HCT116 (cell line): ENCODE results near the gene BOD1L1. TPM values are rescaled to one million over a fixed set of nuclear protein-coding genes. Genes with fewer than 3 reads are reported as not detected.

Experiments
- ATAC-seq: fragments of 200-7000 bp; cut with Tn5 transposase; 2 replicates; pipeline ENCODE4 v1.9.1; 2020; ENCODE audit warnings: mild to moderate bottlenecking, moderate library complexity
- BruUV-seq: library from RNA; stranded (reverse); fragments of 400-500 nt; replicated peaks from 2 replicates; lab custom pipeline; 2021; lab: Mats Ljungman, UMichigan
- CTCF ChIA-PET: fragments of 300-600 bp; sonication (Branson Sonifier 250); formaldehyde crosslinking; loops from one replicate; lab custom pipeline; 2021; ENCODE audit warnings: antibody characterized with exemption; lab: Charles Lee
- POLR2A ChIA-PET: fragments of 300-600, 350-600 bp; sonication (Branson Sonifier 250); formaldehyde crosslinking; loops from one replicate; lab custom pipeline; 2021; ENCODE audit warnings: antibody characterized with exemption; lab: Charles Lee
- RAD21 ChIA-PET, 2 experiments: fragments of 300-600 bp; sonication (Branson Sonifier 250); formaldehyde crosslinking; loops; one replicate each; lab custom pipeline; 2023; ENCODE audit warnings: low total read pairs in 2 of 2; ENCODE audit not compliant: uncharacterized antibody in 2 of 2, unreplicated experiment in 2 of 2, low non-redundant PET in 1 of 2; lab: Charles Lee
- DNase-seq: peaks from one replicate; pipeline ENCODE4 v3.0.0-alpha.2; 2010; ENCODE audit warnings: low read depth, low spot score
- H2AFZ ChIP-seq: fragments of 200-600 bp; shearing (Covaris generic), sonication (generic); 2 replicates; pipeline ENCODE4 v1.6.1; 2017; ENCODE audit warnings: low read depth, mixed run types, mixed read lengths, antibody characterized with exemption, low read length; ENCODE audit not compliant: poor library complexity, severe bottlenecking
- H3K27ac ChIP-seq: 2 replicates; pipeline ENCODE4 v1.5.1; 2012; ENCODE audit warnings: low read depth, low read length
- H3K27me3 ChIP-seq: fragments of 200-600 bp; sonication (generic); 2 replicates; pipeline ENCODE4 v1.6.1; 2016; ENCODE audit warnings: mixed run types, low read length, mixed read lengths; ENCODE audit not compliant: insufficient read depth
- H3K36me3 ChIP-seq, 2 experiments: fragments of 200-500 bp in 1 of 2; fragments of 200-600 bp in 1 of 2; sonication (Bioruptor generic) in 1 of 2; sonication (generic) in 1 of 2; 2 replicates each; pipeline versions ENCODE4 v1.5.1 to v1.6.1; 2014 to 2016; ENCODE audit warnings: low read length in 2 of 2, inconsistent platforms in 1 of 2, mixed read lengths in 1 of 2, mixed run types in 1 of 2; ENCODE audit not compliant: insufficient read depth in 2 of 2, control insufficient read depth in 1 of 2
- H3K4me1 ChIP-seq, 2 experiments: fragments of 200-600 bp in 1 of 2; sonication (generic) in 1 of 2; 2 replicates each; pipeline versions ENCODE4 v1.5.1 to v1.6.1; 2012 to 2017; ENCODE audit warnings: low read length in 2 of 2, inconsistent platforms in 1 of 2, mild to moderate bottlenecking in 1 of 2, mixed read lengths in 1 of 2, mixed run types in 1 of 2, moderate library complexity in 1 of 2; ENCODE audit not compliant: insufficient read depth in 2 of 2, control insufficient read depth in 1 of 2
- H3K4me2 ChIP-seq: fragments of 200-600 bp; sonication (generic); 2 replicates; pipeline ENCODE4 v1.6.1; 2017; ENCODE audit warnings: mixed run types, low read length, mixed read lengths
- H3K4me3 ChIP-seq, 2 experiments: fragments of 200-600 bp in 1 of 2; sonication (generic) in 1 of 2; replicated peaks in 1 of 2; 2 replicates each; pipeline ENCODE4 v1.5.1; 2011 to 2016; ENCODE audit warnings: low read length in 2 of 2, control low read depth in 1 of 2, low read depth in 1 of 2, mild to moderate bottlenecking in 1 of 2, mixed read lengths in 1 of 2, mixed run types in 1 of 2
- H3K79me2 ChIP-seq: fragments of 200-600 bp; sonication (generic); 2 replicates; pipeline ENCODE4 v1.6.1; 2017; ENCODE audit warnings: mild to moderate bottlenecking, mixed run types, low read length, moderate library complexity, mixed read lengths; ENCODE audit not compliant: insufficient read depth
- H3K9ac ChIP-seq: fragments of 200-600 bp; sonication (generic); 2 replicates; pipeline ENCODE4 v1.6.1; 2016; ENCODE audit warnings: low read length, mixed read lengths
- H3K9me2 ChIP-seq: fragments of 200-600 bp; sonication (generic), shearing (Covaris generic); 2 replicates; pipeline ENCODE4 v1.6.1; 2017; ENCODE audit warnings: mixed run types, mild to moderate bottlenecking, moderate library complexity; ENCODE audit not compliant: insufficient read depth
- H3K9me3 ChIP-seq, 2 experiments: fragments of 200-500 bp in 1 of 2; fragments of 200-600 bp in 1 of 2; sonication (Bioruptor generic) in 1 of 2; sonication (generic) in 1 of 2; 2 replicates each; pipeline ENCODE4 v1.6.1; 2014 to 2017; ENCODE audit warnings: low read length in 2 of 2, mixed read lengths in 2 of 2, inconsistent platforms in 1 of 2, low read depth in 1 of 2, mild to moderate bottlenecking in 1 of 2, mixed run types in 1 of 2, moderate library complexity in 1 of 2; ENCODE audit not compliant: control insufficient read depth in 1 of 2, insufficient read depth in 1 of 2
- H4K20me1 ChIP-seq: fragments of 200-600 bp; sonication (generic), shearing (Covaris generic); 2 replicates; pipeline ENCODE4 v1.6.1; 2017; ENCODE audit warnings: mixed run types, mild to moderate bottlenecking, moderate library complexity; ENCODE audit not compliant: insufficient read depth
- CBX3 ChIP-seq: IDR thresholded peaks from 2 replicates; pipeline ENCODE4 v1.6.1; 2012; ENCODE audit warnings: low read depth
- CEBPB ChIP-seq: IDR thresholded peaks from 2 replicates; pipeline ENCODE4 v1.6.1; 2012; ENCODE audit warnings: low read depth
- EZH2 ChIP-seq: fragments of 200-600 bp; sonication (generic); IDR thresholded peaks from 2 replicates; pipeline ENCODE4 v1.6.1; 2017; ENCODE audit warnings: antibody characterized with exemption, mixed run types
- EZH2phosphoT487 ChIP-seq: fragments of 200-600 bp; IDR thresholded peaks from 2 replicates; pipeline ENCODE4 v1.6.1; 2018; ENCODE audit warnings: antibody characterized with exemption, borderline replicate concordance
- FOSL1 ChIP-seq: IDR thresholded peaks from 2 replicates; pipeline ENCODE4 v1.6.1; 2012; ENCODE audit warnings: low read depth
- POLR2AphosphoS5 ChIP-seq: IDR thresholded peaks from 2 replicates; pipeline ENCODE4 v1.6.1; 2011; ENCODE audit warnings: mild to moderate bottlenecking, low read depth, low read length, moderate library complexity
- SIN3A ChIP-seq: IDR thresholded peaks from 2 replicates; pipeline ENCODE4 v1.6.1; 2012; ENCODE audit warnings: low read depth
- SRF ChIP-seq: IDR thresholded peaks from 2 replicates; pipeline ENCODE4 v1.6.1; 2012; ENCODE audit warnings: low read depth
- intact Hi-C: fragments of 100-400 bp; cut with micrococcal nuclease; formaldehyde crosslinking; loops from 2 replicates; pipeline ENCODE4 v1.10.0; 2022
- total RNA-seq: library from RNA; stranded (reverse); gene quantifications from one replicate; pipeline ENCODE4 v1.2.1, GENCODE V29; 2021; ENCODE audit not compliant: unreplicated experiment
- TF ChIP-seq, protein P1 (sequence below): IDR thresholded peaks from 2 replicates; pipeline ENCODE4 v1.6.1; 2012
- TF ChIP-seq, protein P2 (sequence below): IDR thresholded peaks from 2 replicates; pipeline ENCODE4 v1.6.1; 2012; ENCODE audit warnings: low read depth
- TF ChIP-seq, protein P3 (sequence below): IDR thresholded peaks from 2 replicates; pipeline ENCODE4 v1.6.1; 2012

Gene BOD1L1
- total RNA-seq, 1 experiment from 2014 or later: 22.4 TPM

DNA sequence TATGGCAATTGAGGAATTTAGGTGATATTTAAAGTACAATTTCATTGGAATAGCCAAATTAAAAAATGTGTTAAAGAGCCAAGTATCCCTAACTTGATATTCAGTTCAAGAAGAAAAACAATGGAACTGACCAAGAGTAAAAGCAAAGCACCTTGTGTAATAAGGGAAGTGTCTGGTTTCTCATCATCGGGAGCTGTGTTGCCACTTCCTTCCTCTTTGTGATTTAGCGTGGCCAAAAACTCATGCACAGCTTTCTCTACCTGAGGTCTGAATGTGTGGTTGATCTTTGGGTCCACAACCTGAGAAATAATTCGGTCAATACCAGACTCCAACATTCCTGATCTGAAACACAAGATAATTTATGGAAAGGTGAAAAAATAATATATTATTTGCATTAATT lies 12.4 kb downstream of the BOD1L1 start:
- no peak overlapping the region for H3K27ac ChIP-seq
- no peaks in the 10 kb centered on the region for H3K9me2 ChIP-seq
- no peaks in the 10 kb centered on the region for H3K4me1 ChIP-seq
- no peaks in the 10 kb centered on the region for H3K79me2 ChIP-seq
- DNase-seq: no peak
- intact Hi-C loops: no loop called here
- no peak overlapping the region for H2AFZ ChIP-seq
- H3K27me3 ChIP-seq: no peaks in the 10 kb centered on the region
- no peak overlapping the region for H3K4me3 ChIP-seq
- H3K9ac ChIP-seq: no peak overlapping the region
- no peak for ATAC-seq
- ChIA-PET POLR2A (no interaction called here), CTCF (no interaction called here), RAD21 (no interaction called here)
- H4K20me1 ChIP-seq: no peaks in the 10 kb centered on the region
- no peaks in the 10 kb centered on the region for H3K9me3 ChIP-seq
- peaks cover 38 to 39% of the 10 kb centered on the region in 2 experiments; a peak in 3 of 4 replicates for H3K36me3 ChIP-seq
- BruUV-seq: no TSS peak
- H3K4me2 ChIP-seq: no peak overlapping the region
- TF ChIP-seq, protein P1, sequence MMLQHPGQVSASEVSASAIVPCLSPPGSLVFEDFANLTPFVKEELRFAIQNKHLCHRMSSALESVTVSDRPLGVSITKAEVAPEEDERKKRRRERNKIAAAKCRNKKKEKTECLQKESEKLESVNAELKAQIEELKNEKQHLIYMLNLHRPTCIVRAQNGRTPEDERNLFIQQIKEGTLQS: no peak
- TF ChIP-seq, protein P2, sequence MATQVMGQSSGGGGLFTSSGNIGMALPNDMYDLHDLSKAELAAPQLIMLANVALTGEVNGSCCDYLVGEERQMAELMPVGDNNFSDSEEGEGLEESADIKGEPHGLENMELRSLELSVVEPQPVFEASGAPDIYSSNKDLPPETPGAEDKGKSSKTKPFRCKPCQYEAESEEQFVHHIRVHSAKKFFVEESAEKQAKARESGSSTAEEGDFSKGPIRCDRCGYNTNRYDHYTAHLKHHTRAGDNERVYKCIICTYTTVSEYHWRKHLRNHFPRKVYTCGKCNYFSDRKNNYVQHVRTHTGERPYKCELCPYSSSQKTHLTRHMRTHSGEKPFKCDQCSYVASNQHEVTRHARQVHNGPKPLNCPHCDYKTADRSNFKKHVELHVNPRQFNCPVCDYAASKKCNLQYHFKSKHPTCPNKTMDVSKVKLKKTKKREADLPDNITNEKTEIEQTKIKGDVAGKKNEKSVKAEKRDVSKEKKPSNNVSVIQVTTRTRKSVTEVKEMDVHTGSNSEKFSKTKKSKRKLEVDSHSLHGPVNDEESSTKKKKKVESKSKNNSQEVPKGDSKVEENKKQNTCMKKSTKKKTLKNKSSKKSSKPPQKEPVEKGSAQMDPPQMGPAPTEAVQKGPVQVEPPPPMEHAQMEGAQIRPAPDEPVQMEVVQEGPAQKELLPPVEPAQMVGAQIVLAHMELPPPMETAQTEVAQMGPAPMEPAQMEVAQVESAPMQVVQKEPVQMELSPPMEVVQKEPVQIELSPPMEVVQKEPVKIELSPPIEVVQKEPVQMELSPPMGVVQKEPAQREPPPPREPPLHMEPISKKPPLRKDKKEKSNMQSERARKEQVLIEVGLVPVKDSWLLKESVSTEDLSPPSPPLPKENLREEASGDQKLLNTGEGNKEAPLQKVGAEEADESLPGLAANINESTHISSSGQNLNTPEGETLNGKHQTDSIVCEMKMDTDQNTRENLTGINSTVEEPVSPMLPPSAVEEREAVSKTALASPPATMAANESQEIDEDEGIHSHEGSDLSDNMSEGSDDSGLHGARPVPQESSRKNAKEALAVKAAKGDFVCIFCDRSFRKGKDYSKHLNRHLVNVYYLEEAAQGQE: no peak
- TF ChIP-seq FOSL1: no peak
- no peak for TF ChIP-seq EZH2phosphoT487
- TF ChIP-seq POLR2AphosphoS5: no peak
- TF ChIP-seq SRF: no peak

DNA sequence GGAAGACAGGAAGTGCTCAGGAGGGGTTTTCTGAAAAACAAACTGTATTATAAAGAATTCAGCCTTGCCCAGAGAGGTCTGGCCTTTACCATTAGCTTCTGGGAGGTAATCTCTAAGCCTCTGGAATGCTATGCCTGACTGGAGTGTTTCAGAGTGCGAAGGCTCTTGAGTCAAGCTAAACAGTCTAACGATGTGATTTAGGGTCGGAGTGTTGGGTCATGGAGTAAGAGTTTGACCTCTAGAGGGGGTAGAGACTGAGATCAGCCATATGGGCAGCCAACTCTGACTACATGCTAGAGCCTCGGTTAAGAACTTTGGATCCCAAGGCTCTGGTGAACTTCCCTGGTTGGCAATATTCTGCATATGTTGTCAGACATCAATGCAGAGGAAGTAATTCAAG lies 15.0 kb downstream of the BOD1L1 start:
- intact Hi-C loops: no loop called here
- no peaks in the 10 kb centered on the region for H3K27me3 ChIP-seq
- no peaks in the 10 kb centered on the region for H4K20me1 ChIP-seq
- H3K9me2 ChIP-seq: no peaks in the 10 kb centered on the region
- H3K27ac ChIP-seq: no peak overlapping the region
- DNase-seq: no peak
- no peak overlapping the region for H3K9ac ChIP-seq
- H3K9me3 ChIP-seq: no peaks in the 10 kb centered on the region
- H3K4me2 ChIP-seq: no peak overlapping the region
- H3K36me3 ChIP-seq: peaks cover 33 to 37% of the 10 kb centered on the region in 2 experiments; a peak in 3 of 4 replicates
- H3K4me1 ChIP-seq: no peaks in the 10 kb centered on the region
- no peak for ATAC-seq
- H3K4me3 ChIP-seq: no peak overlapping the region
- BruUV-seq: no TSS peak
- H3K79me2 ChIP-seq: no peaks in the 10 kb centered on the region
- RAD21 ChIA-PET: no interaction called here
- POLR2A ChIA-PET: no interaction called here
- TF ChIP-seq CBX3 (no peak), CEBPB (no peak), SRF (no peak), EZH2 (no peak), SIN3A (no peak)
- TF ChIP-seq, protein P3, sequence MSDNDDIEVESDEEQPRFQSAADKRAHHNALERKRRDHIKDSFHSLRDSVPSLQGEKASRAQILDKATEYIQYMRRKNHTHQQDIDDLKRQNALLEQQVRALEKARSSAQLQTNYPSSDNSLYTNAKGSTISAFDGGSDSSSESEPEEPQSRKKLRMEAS: no peak
- H2AFZ ChIP-seq: no peak overlapping the region
- CTCF ChIA-PET: no interaction called here
